ENCODE results near the gene COBLL1. TPM values are rescaled to one million over a fixed set of nuclear protein-coding genes. Genes with fewer than 3 reads are reported as not detected.
A peak's percentile ranks its signal among the peaks of the same experiment; 100 is the strongest.

The COBLL1 gene
- total RNA-seq, 1 experiment from 2014 or later: 3.6 TPM

- TF ChIP-seq EZH2phosphoT487 (IDR thresholded peaks at IDR 0.05; ENCODE audit: borderline replicate concordance, low read length) (no peak), EZH2 (IDR thresholded peaks at IDR 0.05; ENCODE audit: low read length, unreplicated experiment) (no peak), CTCF (conservative IDR thresholded peaks at IDR 0.05; ENCODE audit: low read depth, low read length) (no peak)
- POLR2A ChIA-PET (ENCODE audit: unreplicated experiment): no interaction called here
- DNase-seq (peak; percentile 20), ATAC-seq (peak; percentile 49; the same call in 1 of the 2 replicates)
- H3K9ac ChIP-seq (ENCODE audit: low read length): no peak overlapping the region
- CTCF ChIA-PET: no interaction called here
- no peaks in the 10 kb centered on the region for H3K27me3 ChIP-seq (ENCODE audit: low read length)
- intact Hi-C loops (cut with micrococcal nuclease): no loop called here
- H3K27ac ChIP-seq (ENCODE audit: low read length): no peak overlapping the region
- no TSS peak for BruUV-seq (replicated peaks)
- H3K9me2 ChIP-seq (replicated peaks; ENCODE audit: low read length): no peaks in the 10 kb centered on the region
- no peaks in the 10 kb centered on the region for H3K79me2 ChIP-seq (ENCODE audit: low read length)
- no peaks in the 10 kb centered on the region for H4K20me1 ChIP-seq (ENCODE audit: low read length)
- no peak overlapping the region for H3K4me3 ChIP-seq (ENCODE audit: low read length)
- no peaks in the 10 kb centered on the region for H3K36me3 ChIP-seq (ENCODE audit: low read depth, low read length)
- no peaks in the 10 kb centered on the region for H3K4me1 ChIP-seq (ENCODE audit: insufficient read depth, low read length)
- no peak overlapping the region for H3K4me2 ChIP-seq (ENCODE audit: low read length)
- no peaks in the 10 kb centered on the region for H3F3A ChIP-seq (ENCODE audit: low read length, unreplicated experiment)
- H2AFZ ChIP-seq (ENCODE audit: low read length): no peak overlapping the region
- H3K9me3 ChIP-seq (ENCODE audit: low read length): no peaks in the 10 kb centered on the region
Measured at GRCh38 chr2:164681009-164681408, 160.6 kb downstream of the COBLL1 start.

- Histone ChIP-seq H3K4me2 (ENCODE audit: low read length) (no peak overlapping the region), H3F3A (ENCODE audit: low read length, unreplicated experiment) (no peaks in the 10 kb centered on the region), H3K27ac (ENCODE audit: low read length) (no peak overlapping the region), H2AFZ (ENCODE audit: low read length) (no peak overlapping the region), H4K20me1 (ENCODE audit: low read length) (no peaks in the 10 kb centered on the region), H3K4me3 (ENCODE audit: low read length) (no peak overlapping the region), H3K36me3 (ENCODE audit: low read depth, low read length) (no peaks in the 10 kb centered on the region), H3K9me2 (replicated peaks; ENCODE audit: low read length) (no peaks in the 10 kb centered on the region), H3K27me3 (ENCODE audit: low read length) (no peaks in the 10 kb centered on the region), H3K79me2 (ENCODE audit: low read length) (no peaks in the 10 kb centered on the region), H3K4me1 (ENCODE audit: insufficient read depth, low read length) (no peaks in the 10 kb centered on the region), H3K9ac (ENCODE audit: low read length) (no peak overlapping the region), H3K9me3 (ENCODE audit: low read length) (no peaks in the 10 kb centered on the region)
- BruUV-seq (replicated peaks): no TSS peak
- intact Hi-C loops (cut with micrococcal nuclease): no loop called here
- ATAC-seq (no peak), DNase-seq (no peak)
- CTCF ChIA-PET: no interaction called here
- POLR2A ChIA-PET (ENCODE audit: unreplicated experiment): no interaction called here
- TF ChIP-seq EZH2phosphoT487 (IDR thresholded peaks at IDR 0.05; ENCODE audit: borderline replicate concordance, low read length): no peak
- no peak for TF ChIP-seq EZH2 (IDR thresholded peaks at IDR 0.05; ENCODE audit: low read length, unreplicated experiment)
- TF ChIP-seq CTCF (conservative IDR thresholded peaks at IDR 0.05; ENCODE audit: low read depth, low read length): no peak
Measured at GRCh38 chr2:164678631-164679149, 162.9 kb downstream of the COBLL1 start.

- BruUV-seq (replicated peaks): no TSS peak
- Histone ChIP-seq H3K27me3 (ENCODE audit: low read length) (no peaks in the 10 kb centered on the region), H3K4me2 (ENCODE audit: low read length) (no peak overlapping the region), H3K36me3 (ENCODE audit: low read depth, low read length) (no peaks in the 10 kb centered on the region), H3K9me2 (replicated peaks; ENCODE audit: low read length) (no peaks in the 10 kb centered on the region), H3K9ac (ENCODE audit: low read length) (no peak overlapping the region), H3K4me1 (ENCODE audit: insufficient read depth, low read length) (no peaks in the 10 kb centered on the region), H2AFZ (ENCODE audit: low read length) (no peak overlapping the region), H3K9me3 (ENCODE audit: low read length) (no peaks in the 10 kb centered on the region), H3F3A (ENCODE audit: low read length, unreplicated experiment) (no peaks in the 10 kb centered on the region), H3K79me2 (ENCODE audit: low read length) (no peaks in the 10 kb centered on the region), H3K27ac (ENCODE audit: low read length) (no peak overlapping the region), H3K4me3 (ENCODE audit: low read length) (no peak overlapping the region), H4K20me1 (ENCODE audit: low read length) (no peaks in the 10 kb centered on the region)
- intact Hi-C loops (cut with micrococcal nuclease): no loop called here
- CTCF ChIA-PET: no interaction called here
- ATAC-seq (no peak), DNase-seq (no peak)
- POLR2A ChIA-PET (ENCODE audit: unreplicated experiment): no interaction called here
- no peak for TF ChIP-seq EZH2phosphoT487 (IDR thresholded peaks at IDR 0.05; ENCODE audit: borderline replicate concordance, low read length)
- TF ChIP-seq CTCF (conservative IDR thresholded peaks at IDR 0.05; ENCODE audit: low read depth, low read length): no peak
- no peak for TF ChIP-seq EZH2 (IDR thresholded peaks at IDR 0.05; ENCODE audit: low read length, unreplicated experiment)
Measured at GRCh38 chr2:164677733-164678132, 163.9 kb downstream of the COBLL1 start.

Measured in PC-3 (cell line).